Endothelial cell of umbilical vein (primary cell): ENCODE results near the gene AUTS2. TPM values are rescaled to one million over a fixed set of nuclear protein-coding genes. Genes with fewer than 3 reads are reported as not detected.

ENCODE experiments used
- BruUV-seq: library from RNA; stranded (reverse); fragments of 400-500 nt; replicated peaks from 2 replicates; lab custom pipeline; 2021; lab: Mats Ljungman, UMichigan
- CTCF ChIA-PET: fragments of 300-600, 350-600 bp; sonication (Branson Sonifier 250); formaldehyde crosslinking; loops from one replicate; lab custom pipeline; 2021; ENCODE audit warnings: antibody characterized with exemption, inconsistent platforms; lab: Charles Lee
- POLR2A ChIA-PET: fragments of 300-600, 350-600 bp; sonication (Branson Sonifier 250); formaldehyde crosslinking; loops from one replicate; lab custom pipeline; 2021; ENCODE audit warnings: antibody characterized with exemption, inconsistent platforms; lab: Charles Lee
- DNase-seq: peaks from one replicate; pipeline ENCODE4 v3.0.0-alpha.2; 2011; ENCODE audit warnings: low read depth, low spot score
- FAIRE-seq: peaks from 2 replicates; lab custom pipeline; 2011; peaks lifted over from hg19 to GRCh38; lab: Jason Lieb, UNC
- H2AFZ ChIP-seq: 2 replicates; pipeline ENCODE4 v1.6.0; 2012; ENCODE audit warnings: low read depth, low read length, control low read depth, inconsistent platforms
- H3K27ac ChIP-seq: 2 replicates; pipeline ENCODE4 v1.5.1; 2011; ENCODE audit warnings: low read depth, mild to moderate bottlenecking, control low read depth, low read length, moderate library complexity; ENCODE audit not compliant: insufficient read depth
- H3K27me3 ChIP-seq, 2 experiments: 2 replicates each; pipeline versions ENCODE4 v1.6.0 to v1.6.1; 2011; ENCODE audit warnings: low read length in 2 of 2, mixed read lengths in 1 of 2; ENCODE audit not compliant: control insufficient read depth in 2 of 2, insufficient read depth in 2 of 2
- H3K36me3 ChIP-seq, 2 experiments: 2 replicates in 1 of 2; 3 replicates in 1 of 2; pipeline ENCODE4 v1.5.1; 2011; ENCODE audit warnings: low read length in 2 of 2, mild to moderate bottlenecking in 1 of 2, moderate library complexity in 1 of 2; ENCODE audit not compliant: control insufficient read depth in 2 of 2, insufficient read depth in 2 of 2; ENCODE audit errors: extremely low read depth in 1 of 2
- H3K4me1 ChIP-seq: 3 replicates; pipeline ENCODE4 v1.5.1; 2011; ENCODE audit warnings: mild to moderate bottlenecking, low read length; ENCODE audit not compliant: control insufficient read depth, insufficient read depth; ENCODE audit errors: extremely low read depth
- H3K4me2 ChIP-seq: 2 replicates; pipeline ENCODE4 v1.6.1; 2011; ENCODE audit warnings: low read length, control low read depth, mixed read lengths; ENCODE audit not compliant: insufficient read depth
- H3K4me3 ChIP-seq, 3 experiments: fragments of 200-600 bp in 1 of 3; sonication (generic), shearing (Covaris generic) in 1 of 3; replicated peaks in 1 of 3; 2 replicates each; pipeline ENCODE4 v1.5.1; 2011 to 2016; ENCODE audit warnings: control low read depth in 3 of 3, low read length in 3 of 3, mild to moderate bottlenecking in 2 of 3, inconsistent platforms in 1 of 3, low read depth in 1 of 3, moderate library complexity in 1 of 3; ENCODE audit not compliant: insufficient read depth in 1 of 3
- H3K79me2 ChIP-seq: 2 replicates; pipeline ENCODE4 v1.6.0; 2012; ENCODE audit warnings: low read length, inconsistent platforms; ENCODE audit not compliant: control insufficient read depth, insufficient read depth
- H3K9ac ChIP-seq: replicated peaks from 2 replicates; pipeline ENCODE3; 2011; ENCODE audit warnings: low read length, control low read depth; ENCODE audit not compliant: insufficient read depth; ENCODE audit errors: extremely low read depth
- H3K9me1 ChIP-seq: replicated peaks from 3 replicates; pipeline ENCODE4 v1.6.0; 2011; ENCODE audit warnings: mild to moderate bottlenecking, low read length; ENCODE audit not compliant: control insufficient read depth, insufficient read depth; ENCODE audit errors: extremely low read depth
- H3K9me3 ChIP-seq: replicated peaks from 2 replicates; pipeline ENCODE4 v1.5.1; 2012; ENCODE audit warnings: low read length, inconsistent platforms; ENCODE audit not compliant: control insufficient read depth, insufficient read depth
- H4K20me1 ChIP-seq: replicated peaks from 2 replicates; pipeline ENCODE3; 2011; ENCODE audit warnings: mild to moderate bottlenecking, low read length; ENCODE audit not compliant: control insufficient read depth, insufficient read depth; ENCODE audit errors: extremely low read depth
- CTCF ChIP-seq, 2 donors: IDR thresholded peaks; 1 replicate in 1 of 2; 2 replicates in 1 of 2; pipeline ENCODE4 v1.5.1; 2011; ENCODE audit warnings: low read length in 2 of 2, mild to moderate bottlenecking in 2 of 2, moderate library complexity in 2 of 2, control low read depth in 1 of 2, inconsistent platforms in 1 of 2, low read depth in 1 of 2; ENCODE audit not compliant: insufficient read depth in 1 of 2; ENCODE audit errors: extremely low read depth in 1 of 2
- EZH2 ChIP-seq: IDR thresholded peaks from 2 replicates; pipeline ENCODE4 v1.6.1; 2012; ENCODE audit warnings: borderline replicate concordance, low read depth, mild to moderate bottlenecking, moderate library complexity, low read length, inconsistent platforms; ENCODE audit not compliant: severe bottlenecking
- GATA2 ChIP-seq: IDR thresholded peaks from 2 replicates; pipeline ENCODE4 v1.7.0; 2011; ENCODE audit warnings: low read depth, mild to moderate bottlenecking, moderate library complexity, mixed read lengths, low read length; ENCODE audit not compliant: insufficient read length, insufficient read depth
- JUN ChIP-seq: IDR thresholded peaks from 2 replicates; pipeline ENCODE4 v1.6.1; 2011; ENCODE audit warnings: borderline replicate concordance, low read depth; ENCODE audit not compliant: insufficient read length, insufficient read depth
- MAX ChIP-seq: IDR thresholded peaks from 2 replicates; pipeline ENCODE4 v1.6.1; 2011; ENCODE audit not compliant: insufficient read depth, insufficient read length
- MYC ChIP-seq: IDR thresholded peaks from one replicate; pipeline ENCODE4 v1.6.1; 2011; ENCODE audit warnings: mild to moderate bottlenecking, low read depth, low read length
- POLR2A ChIP-seq: IDR thresholded peaks from 2 replicates; pipeline ENCODE4 v1.6.1; 2012; ENCODE audit warnings: low read depth, mild to moderate bottlenecking, control low read depth, low read length
- POLR2AphosphoS5 ChIP-seq: IDR thresholded peaks from 2 replicates; pipeline ENCODE4 v1.6.1; 2012; ENCODE audit warnings: low read depth, mild to moderate bottlenecking, control low read depth, low read length, moderate library complexity; ENCODE audit not compliant: insufficient read depth
- dilution Hi-C: fragments of 300-500 bp; cut with MboI; formaldehyde crosslinking; loops from one replicate; pipeline ENCODE4 v1.15.0; 2019; ENCODE audit warnings: low sequenced_read_pairs; ENCODE audit not compliant: extremely low pct_ligation_motif_present
- intact Hi-C: fragments of 100-400 bp; cut with micrococcal nuclease; formaldehyde crosslinking; loops from one replicate; pipeline ENCODE4 v1.10.0; 2022
- polyA plus RNA-seq, 4 experiments: library from polyadenylated mRNA; depleted of rRNA in 3 of 4; stranded (reverse) in 3 of 4; unstranded in 1 of 4; fragments of >200 nt; gene quantifications; 2 replicates each; pipeline versions ENCODE4 v1.2.1 to v1.2.3, GENCODE V29; 2011 to 2012; ENCODE audit warnings: missing spikeins in 1 of 4
- total RNA-seq: library from RNA; stranded (reverse); gene quantifications from 2 replicates; pipeline ENCODE4 v1.2.3, GENCODE V29; 2021

AUTS2 gene
- total and polyA plus RNA-seq, 2 donors (not counting 3 experiments of a cell fraction or from before 2014, with no cell fraction given): 0.59 to 8.0 TPM

- CTCF ChIA-PET: no interaction called here
- FAIRE-seq: no peak
- no peak overlapping the region for H3K27ac ChIP-seq
Observed at GRCh38 chr7:70036695-70037094, 438.4 kb downstream of the AUTS2 start.

More at GRCh38 chr7:70036695-70037094, 438.4 kb downstream of the AUTS2 start:
- Histone ChIP-seq H3K4me2 (no peak overlapping the region), H2AFZ (no peak overlapping the region), H3K4me1 (no peaks in the 10 kb centered on the region), H3K9ac (no peak overlapping the region), H3K79me2 (no peaks in the 10 kb centered on the region), H4K20me1 (no peaks in the 10 kb centered on the region), H3K27me3 (no peaks in the 10 kb centered on the region), H3K4me3 (no peak overlapping the region), H3K9me3 (no peaks in the 10 kb centered on the region), H3K36me3 (no peaks in the 10 kb centered on the region), H3K9me1 (no peaks in the 10 kb centered on the region)
- no peak for TF ChIP-seq POLR2A
- no peak for TF ChIP-seq CTCF (IDR thresholded peaks at IDR 0.05; ENCODE audit: extremely low read depth in 1 of 2, insufficient read depth in 1 of 2, low read depth in 1 of 2, low read length in 2 of 2)
- TF ChIP-seq JUN: no peak
- no peak for TF ChIP-seq GATA2
- TF ChIP-seq POLR2AphosphoS5: no peak
- no peak for TF ChIP-seq EZH2
- no peak for TF ChIP-seq MYC
- no peak for TF ChIP-seq MAX
- dilution Hi-C loops (no loop called here), intact Hi-C loops (no loop called here)
- no peak for DNase-seq
- POLR2A ChIA-PET: no interaction called here
- BruUV-seq: no TSS peak
